ENCODE measurements around the gene VNN1.

VNN1 gene

GRCh38 chr6:132746048-132746447 lies 32.2 kb upstream of the VNN1 start:
- Histone ChIP-seq H3K27ac (ENCODE audit: low read depth, low read length, severe bottlenecking) (no peak overlapping the region), H3K9me3 (ENCODE audit: control insufficient read depth, low read length) (no peaks in the 10 kb centered on the region), H3K4me3 (ENCODE audit: extremely low read depth, insufficient read depth, low read length, poor library complexity, severe bottlenecking) (no peak overlapping the region), H3K4me1 (ENCODE audit: control insufficient read depth, insufficient read depth, low read length, poor library complexity, severe bottlenecking) (no peaks in the 10 kb centered on the region), H3K36me3 (ENCODE audit: control insufficient read depth, insufficient read depth, low read length) (no peaks in the 10 kb centered on the region)
- WGBS, 2 experiments (ENCODE audit: insufficient coverage in 2 of 2): no CpG with 5 or more reads among the region's 1 CpG

GRCh38 chr6:132742495-132742894 lies 28.6 kb upstream of the VNN1 start:
- Histone ChIP-seq H3K36me3 (ENCODE audit: control insufficient read depth, insufficient read depth, low read length) (no peaks in the 10 kb centered on the region), H3K9me3 (ENCODE audit: control insufficient read depth, low read length) (no peaks in the 10 kb centered on the region), H3K4me1 (ENCODE audit: control insufficient read depth, insufficient read depth, low read length, poor library complexity, severe bottlenecking) (no peaks in the 10 kb centered on the region), H3K4me3 (ENCODE audit: extremely low read depth, insufficient read depth, low read length, poor library complexity, severe bottlenecking) (no peak overlapping the region), H3K27ac (ENCODE audit: low read depth, low read length, severe bottlenecking) (no peak overlapping the region)
- WGBS, 2 experiments (ENCODE audit: insufficient coverage in 2 of 2): 89 to 100% methylated on average over 3 of the region's 4 CpGs

GRCh38 chr6:132741281-132741680 lies 27.4 kb upstream of the VNN1 start:
- Histone ChIP-seq H3K4me3 (ENCODE audit: extremely low read depth, insufficient read depth, low read length, poor library complexity, severe bottlenecking) (no peak overlapping the region), H3K27ac (ENCODE audit: low read depth, low read length, severe bottlenecking) (no peak overlapping the region), H3K4me1 (ENCODE audit: control insufficient read depth, insufficient read depth, low read length, poor library complexity, severe bottlenecking) (no peaks in the 10 kb centered on the region), H3K9me3 (ENCODE audit: control insufficient read depth, low read length) (no peaks in the 10 kb centered on the region), H3K36me3 (ENCODE audit: control insufficient read depth, insufficient read depth, low read length) (no peaks in the 10 kb centered on the region)
- WGBS, 2 experiments (ENCODE audit: insufficient coverage in 2 of 2): no CpG with 5 or more reads among the region's 1 CpG

GRCh38 chr6:132736239-132736638 lies 22.4 kb upstream of the VNN1 start:
- no peak overlapping the region for H3K4me3 ChIP-seq (ENCODE audit: extremely low read depth, insufficient read depth, low read length, poor library complexity, severe bottlenecking)
- H3K9me3 ChIP-seq (ENCODE audit: control insufficient read depth, low read length): no peaks in the 10 kb centered on the region
- H3K27ac ChIP-seq (ENCODE audit: low read depth, low read length, severe bottlenecking): no peak overlapping the region
- H3K36me3 ChIP-seq (ENCODE audit: control insufficient read depth, insufficient read depth, low read length): no peaks in the 10 kb centered on the region
- H3K4me1 ChIP-seq (ENCODE audit: control insufficient read depth, insufficient read depth, low read length, poor library complexity, severe bottlenecking): no peaks in the 10 kb centered on the region
- WGBS, 2 experiments (ENCODE audit: insufficient coverage in 2 of 2): no CpG with 5 or more reads among the region's 1 CpG

- no peaks in the 10 kb centered on the region for H3K9me3 ChIP-seq (ENCODE audit: control insufficient read depth, low read length)
- no peaks in the 10 kb centered on the region for H3K36me3 ChIP-seq (ENCODE audit: control insufficient read depth, insufficient read depth, low read length)
- no peaks in the 10 kb centered on the region for H3K4me1 ChIP-seq (ENCODE audit: control insufficient read depth, insufficient read depth, low read length, poor library complexity, severe bottlenecking)
- H3K27ac ChIP-seq (ENCODE audit: low read depth, low read length, severe bottlenecking): no peak overlapping the region
- WGBS, 2 experiments (ENCODE audit: insufficient coverage in 2 of 2): 0 to 33% methylated on average over 1 of the region's 3 CpGs
- no peak overlapping the region for H3K4me3 ChIP-seq (ENCODE audit: extremely low read depth, insufficient read depth, low read length, poor library complexity, severe bottlenecking)
These were observed 20.9 kb upstream of the VNN1 start for GRCh38 chr6:132734694-132735236.

GRCh38 chr6:132733814-132734213 lies 20.0 kb upstream of the VNN1 start:
- no CpG with 5 or more reads among the region's 1 CpG for WGBS, 2 experiments (ENCODE audit: insufficient coverage in 2 of 2)
- Histone ChIP-seq H3K4me1 (ENCODE audit: control insufficient read depth, insufficient read depth, low read length, poor library complexity, severe bottlenecking) (no peaks in the 10 kb centered on the region), H3K27ac (ENCODE audit: low read depth, low read length, severe bottlenecking) (no peak overlapping the region), H3K36me3 (ENCODE audit: control insufficient read depth, insufficient read depth, low read length) (no peaks in the 10 kb centered on the region), H3K4me3 (ENCODE audit: extremely low read depth, insufficient read depth, low read length, poor library complexity, severe bottlenecking) (no peak overlapping the region), H3K9me3 (ENCODE audit: control insufficient read depth, low read length) (no peaks in the 10 kb centered on the region)

GRCh38 chr6:132733283-132733682 lies 19.4 kb upstream of the VNN1 start:
- no peaks in the 10 kb centered on the region for H3K9me3 ChIP-seq (ENCODE audit: control insufficient read depth, low read length)
- 60 to 86% methylated on average over 1 to 2 of the region's 2 CpGs for WGBS, 2 experiments (ENCODE audit: insufficient coverage in 2 of 2)
- H3K27ac ChIP-seq (ENCODE audit: low read depth, low read length, severe bottlenecking): no peak overlapping the region
- H3K4me1 ChIP-seq (ENCODE audit: control insufficient read depth, insufficient read depth, low read length, poor library complexity, severe bottlenecking): no peaks in the 10 kb centered on the region
- H3K4me3 ChIP-seq (ENCODE audit: extremely low read depth, insufficient read depth, low read length, poor library complexity, severe bottlenecking): no peak overlapping the region
- no peaks in the 10 kb centered on the region for H3K36me3 ChIP-seq (ENCODE audit: control insufficient read depth, insufficient read depth, low read length)

GRCh38 chr6:132731086-132731485 lies 17.2 kb upstream of the VNN1 start:
- Histone ChIP-seq H3K9me3 (ENCODE audit: control insufficient read depth, low read length) (no peaks in the 10 kb centered on the region), H3K36me3 (ENCODE audit: control insufficient read depth, insufficient read depth, low read length) (no peaks in the 10 kb centered on the region), H3K4me3 (ENCODE audit: extremely low read depth, insufficient read depth, low read length, poor library complexity, severe bottlenecking) (no peak overlapping the region), H3K4me1 (ENCODE audit: control insufficient read depth, insufficient read depth, low read length, poor library complexity, severe bottlenecking) (no peaks in the 10 kb centered on the region), H3K27ac (ENCODE audit: low read depth, low read length, severe bottlenecking) (no peak overlapping the region)
- 95% methylated on average over 2 of the region's 2 CpGs; no CpG with 5 or more reads in 1 of the 2 experiments for WGBS, 2 experiments (ENCODE audit: insufficient coverage in 2 of 2)

GRCh38 chr6:132730560-132730959 lies 16.7 kb upstream of the VNN1 start:
- no peak overlapping the region for H3K4me3 ChIP-seq (ENCODE audit: extremely low read depth, insufficient read depth, low read length, poor library complexity, severe bottlenecking)
- no peaks in the 10 kb centered on the region for H3K4me1 ChIP-seq (ENCODE audit: control insufficient read depth, insufficient read depth, low read length, poor library complexity, severe bottlenecking)
- H3K27ac ChIP-seq (ENCODE audit: low read depth, low read length, severe bottlenecking): no peak overlapping the region
- no peaks in the 10 kb centered on the region for H3K36me3 ChIP-seq (ENCODE audit: control insufficient read depth, insufficient read depth, low read length)
- H3K9me3 ChIP-seq (ENCODE audit: control insufficient read depth, low read length): no peaks in the 10 kb centered on the region
- WGBS, 2 experiments (ENCODE audit: insufficient coverage in 2 of 2): 100% methylated on average over 2 of the region's 3 CpGs; no CpG with 5 or more reads in 1 of the 2 experiments

GRCh38 chr6:132728616-132729015 lies 14.8 kb upstream of the VNN1 start:
- H3K27ac ChIP-seq (ENCODE audit: low read depth, low read length, severe bottlenecking): no peak overlapping the region
- H3K9me3 ChIP-seq (ENCODE audit: control insufficient read depth, low read length): no peaks in the 10 kb centered on the region
- no peaks in the 10 kb centered on the region for H3K4me1 ChIP-seq (ENCODE audit: control insufficient read depth, insufficient read depth, low read length, poor library complexity, severe bottlenecking)
- no peak overlapping the region for H3K4me3 ChIP-seq (ENCODE audit: extremely low read depth, insufficient read depth, low read length, poor library complexity, severe bottlenecking)
- WGBS, 2 experiments (ENCODE audit: insufficient coverage in 2 of 2): 90 to 100% methylated on average over 1 to 2 of the region's 4 CpGs
- H3K36me3 ChIP-seq (ENCODE audit: control insufficient read depth, insufficient read depth, low read length): no peaks in the 10 kb centered on the region

GRCh38 chr6:132726608-132726975 lies 12.7 kb upstream of the VNN1 start:
- no peaks in the 10 kb centered on the region for H3K9me3 ChIP-seq (ENCODE audit: control insufficient read depth, low read length)
- H3K4me1 ChIP-seq (ENCODE audit: control insufficient read depth, insufficient read depth, low read length, poor library complexity, severe bottlenecking): no peaks in the 10 kb centered on the region
- no CpG with 5 or more reads among the region's 4 CpGs for WGBS, 2 experiments (ENCODE audit: insufficient coverage in 2 of 2)
- no peak overlapping the region for H3K4me3 ChIP-seq (ENCODE audit: extremely low read depth, insufficient read depth, low read length, poor library complexity, severe bottlenecking)
- H3K36me3 ChIP-seq (ENCODE audit: control insufficient read depth, insufficient read depth, low read length): no peaks in the 10 kb centered on the region
- H3K27ac ChIP-seq (ENCODE audit: low read depth, low read length, severe bottlenecking): no peak overlapping the region
